ENCODE measurements around the gene SLC38A7.

SLC38A7 gene

GRCh38 chr16:58634265-58634802, 50.2 kb downstream of the SLC38A7 start:
- no peak for DNase-seq

- peak; percentile 98 for DNase-seq
Observed at GRCh38 chr16:58629733-58630640, 54.6 kb downstream of the SLC38A7 start, which contains the start of gene CNOT1. TSS of gene CNOT1 (minus strand) at chr16:58629826. CDS start at chr16:58599337, 30,489 bp downstream.

- peak; percentile 41 for DNase-seq
Observed at GRCh38 chr16:58628845-58629732, 55.5 kb downstream of the SLC38A7 start.

GRCh38 chr16:58624209-58624608, 60.4 kb downstream of the SLC38A7 start:
- no peak for DNase-seq

GRCh38 chr16:58620396-58620795, 64.2 kb downstream of the SLC38A7 start:
- DNase-seq: no peak

GRCh38 chr16:58615280-58615679, 69.3 kb downstream of the SLC38A7 start:
- DNase-seq: no peak
